Mesangial cell (primary cell): ENCODE results near the gene VAMP2. TPM values are rescaled to one million over a fixed set of nuclear protein-coding genes. Genes with fewer than 3 reads are reported as not detected.

Source experiments
- total RNA-seq: library from RNA; depleted of rRNA; stranded (reverse); fragments of >200 nt; gene quantifications from 2 replicates; pipeline ENCODE4 v1.2.3, GENCODE V29; 2015

The VAMP2 gene
- 7.0 and 10.1 TPM in 2 replicates for total RNA-seq

DNA sequence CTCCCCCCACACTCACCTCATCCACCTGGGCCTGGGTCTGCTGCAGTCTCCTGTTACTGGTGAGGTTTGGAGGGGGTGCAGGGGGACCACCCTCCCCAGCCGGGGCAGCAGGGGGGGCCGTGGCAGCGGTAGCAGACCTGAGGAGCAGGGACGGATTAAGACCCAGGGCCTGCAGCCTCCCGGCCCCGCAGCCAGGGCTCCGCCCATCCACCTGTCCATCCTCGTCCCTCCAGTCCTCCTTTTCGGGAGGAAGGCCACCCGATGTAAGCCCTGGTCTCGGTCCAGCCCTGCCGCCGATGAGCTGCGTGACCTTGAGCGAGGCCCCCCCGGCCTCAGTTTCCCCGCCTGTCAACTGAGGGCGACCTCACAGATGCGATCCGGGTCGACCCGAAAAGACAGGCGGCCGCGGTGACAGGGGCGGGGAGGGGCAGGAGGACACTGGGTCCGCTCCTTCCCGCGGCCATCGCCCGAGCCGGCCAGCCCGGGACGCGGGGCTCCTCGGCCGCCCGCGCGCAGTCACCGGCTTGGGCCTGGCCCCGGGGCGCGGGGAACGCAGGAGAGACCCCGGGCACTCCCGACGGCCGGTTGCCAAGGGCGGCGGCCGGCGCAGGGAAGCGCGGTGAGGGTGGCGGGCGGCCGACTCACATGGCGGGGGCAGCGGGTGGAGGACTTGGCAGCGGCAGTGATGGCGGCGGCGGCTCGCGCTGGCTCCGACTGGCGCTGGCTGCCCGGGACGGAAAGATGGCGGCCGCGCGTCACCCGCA is at the start of gene VAMP2:
TSS of gene VAMP2 (minus strand) at position 716 of the 764 bp plus-strand sequence. CDS start at position 647, 69 bp downstream.

GRCh38 chr17:8209907-8210760 is 47.4 kb upstream of the VAMP2 start, which contains the start of gene AURKB:
AURKB (minus strand) TSS chr17:8210575; CDS start chr17:8210224, 351 bp downstream.

GRCh38 chr17:8189711-8190477 is 27.1 kb upstream of the VAMP2 start, which contains the start of gene BORCS6:
BORCS6 (minus strand) TSS chr17:8190180; CDS start chr17:8190140, 40 bp downstream.

DNA sequence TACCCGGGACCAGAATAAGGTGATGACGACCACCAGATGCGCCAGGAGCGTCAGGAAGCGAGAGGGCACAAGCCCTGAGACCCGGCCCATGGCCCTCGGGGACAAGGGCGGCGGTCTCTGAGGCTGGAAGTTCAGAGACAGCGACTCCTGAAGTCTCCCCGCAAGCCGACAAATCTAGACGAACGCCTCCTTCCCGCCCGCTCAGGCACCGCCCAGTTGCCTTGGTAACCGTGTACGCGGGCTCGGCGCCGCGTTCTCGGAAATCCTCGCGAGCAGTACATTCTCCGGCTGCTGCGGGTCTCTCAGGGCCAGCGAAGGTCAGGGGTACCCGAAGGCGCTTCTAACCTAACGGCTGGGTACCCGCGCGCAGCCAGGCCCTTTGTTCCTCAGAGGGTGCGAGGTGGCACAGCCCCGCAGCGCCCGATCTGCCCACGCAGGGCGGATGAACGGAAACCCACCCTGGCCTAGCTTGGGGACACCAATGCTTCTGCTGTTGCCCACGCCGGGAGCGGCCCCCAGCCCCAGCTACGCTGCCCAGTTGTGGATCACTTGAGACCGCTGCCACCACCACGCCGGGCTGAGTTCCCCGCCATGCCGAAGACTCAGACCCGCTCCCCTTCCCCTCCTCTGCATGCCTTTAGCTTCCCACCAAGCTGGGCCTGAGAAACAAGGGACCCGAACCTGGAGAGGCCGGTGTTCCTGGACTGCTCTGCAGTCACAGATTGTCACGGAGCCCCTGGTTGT is 13.6 kb upstream of the VAMP2 start, which contains the start of gene TMEM107:
TSS of gene TMEM107 (minus strand) at position 184 of the 744 bp plus-strand sequence. CDS start at position 90, 94 bp downstream.

DNA sequence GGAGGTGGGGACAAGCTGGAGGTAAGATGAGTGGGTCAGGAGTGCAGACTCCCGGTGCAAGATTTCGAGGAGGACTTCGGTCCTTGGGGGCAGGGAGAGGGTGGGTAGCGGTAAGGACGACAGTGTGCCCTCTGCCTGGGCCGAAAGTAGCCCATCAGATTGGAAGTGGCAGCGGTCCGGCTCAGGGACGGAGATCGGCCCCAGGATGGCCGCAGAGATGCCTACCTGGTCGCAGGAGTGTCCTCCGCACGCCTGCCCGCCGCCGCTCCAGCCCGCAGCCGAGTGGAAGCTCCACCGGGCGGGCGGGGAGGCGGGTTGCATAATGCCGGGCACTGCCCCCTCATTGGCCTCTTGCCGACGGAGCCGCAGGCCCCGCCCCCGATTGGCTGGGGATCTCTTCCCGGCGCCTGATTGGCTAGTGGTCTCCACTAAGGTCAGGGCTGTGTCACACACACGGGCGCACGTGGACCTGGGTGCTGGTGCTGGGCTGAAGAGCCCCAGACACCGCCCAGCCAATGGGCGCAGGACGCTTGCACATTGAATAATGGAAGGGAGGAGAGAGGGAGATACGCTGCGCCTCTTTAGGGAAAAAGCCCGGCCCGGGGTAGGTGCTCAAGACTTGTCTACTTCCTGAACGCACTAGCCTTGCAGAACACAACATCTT is 10.5 kb downstream of the VAMP2 start, which contains the start of gene PER1:
TSS of gene PER1 (minus strand) at position 293 of the 664 bp plus-strand sequence. CDS start 1,698 bp downstream, outside the sequence.

GRCh38 chr17:8123695-8124349 is 38.9 kb downstream of the VAMP2 start, which contains the start of gene HES7:
HES7 (minus strand) TSS chr17:8124106; CDS start chr17:8124084, 22 bp downstream.

GRCh38 chr17:8117980-8118768 is 44.6 kb downstream of the VAMP2 start, which contains the start of gene ALOXE3:
ALOXE3 (minus strand) TSS chr17:8118514; CDS start chr17:8117990, 524 bp downstream.

Other genes with a start within 250 kb of the VAMP2 start
- 0.33 and 2.4 TPM in 2 replicates for gene RNF227, start 246.7 kb downstream of the VAMP2 start, total RNA-seq
- gene KCNAB3, start 233.1 kb downstream of the VAMP2 start, total RNA-seq, result 0.16 and 0.63 TPM in 2 replicates
- 87.2 and 97.5 TPM in 2 replicates for gene TRAPPC1, start 231.0 kb downstream of the VAMP2 start, total RNA-seq
- gene CNTROB, start 230.7 kb downstream of the VAMP2 start, total RNA-seq, result 17.6 and 24.8 TPM in 2 replicates
- gene GUCY2D, start 160.3 kb downstream of the VAMP2 start, total RNA-seq, result not detected in 2 replicates
- gene ALOX15B, start 123.9 kb downstream of the VAMP2 start, total RNA-seq, result under 0.01 TPM in 2 replicates
- gene ALOX12B, start 75.2 kb downstream of the VAMP2 start, total RNA-seq, result 0.25 TPM in 1 of 2 replicates, not detected in the other
- gene ALOXE3, start 44.4 kb downstream of the VAMP2 start, total RNA-seq, result under 0.01 and 0.49 TPM in 2 replicates
- under 0.01 and 1.3 TPM in 2 replicates for gene HES7, start 38.8 kb downstream of the VAMP2 start, total RNA-seq
- gene PER1, start 10.5 kb downstream of the VAMP2 start, total RNA-seq, result 34.5 and 35.2 TPM in 2 replicates
- gene TMEM107, start 13.4 kb upstream of the VAMP2 start, total RNA-seq, result 22.8 and 23.3 TPM in 2 replicates
- gene BORCS6, start 27.2 kb upstream of the VAMP2 start, total RNA-seq, result 8.3 and 10.1 TPM in 2 replicates
- 6.2 and 163 TPM in 2 replicates for gene AURKB, start 47.6 kb upstream of the VAMP2 start, total RNA-seq
- 9.0 and 12.0 TPM in 2 replicates for gene CTC1, start 85.1 kb upstream of the VAMP2 start, total RNA-seq
- 34.7 and 73.0 TPM in 2 replicates for gene PFAS, start 86.3 kb upstream of the VAMP2 start, total RNA-seq
- 23.8 and 28.0 TPM in 2 replicates for gene RANGRF, start 125.7 kb upstream of the VAMP2 start, total RNA-seq
- 1.5 and 2.4 TPM in 2 replicates for gene SLC25A35, start 132.5 kb upstream of the VAMP2 start, total RNA-seq
- under 0.01 and 0.38 TPM in 2 replicates for gene ARHGEF15, start 147.3 kb upstream of the VAMP2 start, total RNA-seq
- not detected in 2 replicates for gene ODF4, start 176.9 kb upstream of the VAMP2 start, total RNA-seq
- 2,046 and 2,123 TPM in 2 replicates for gene RPL26, start 220.2 kb upstream of the VAMP2 start, total RNA-seq
- not detected in 2 replicates for gene RNF222, start 234.9 kb upstream of the VAMP2 start, total RNA-seq